GM12878 (cell line): ENCODE results near the gene MORC1.

Source experiments
- CHD4 ChIP-seq: fragments of 200-600 bp; sonication (generic); IDR thresholded peaks from 2 replicates; pipeline ENCODE4 v1.6.1; 2016; ENCODE audit warnings: mild to moderate bottlenecking
- POLR2A ChIP-seq: IDR thresholded peaks from 2 replicates; pipeline ENCODE4 v1.6.1; 2011; ENCODE audit warnings: low read depth, mild to moderate bottlenecking, low read length
- TF ChIP-seq, protein P1 (sequence below), 3 experiments: IDR thresholded peaks in 2 of 3; conservative IDR thresholded peaks in 1 of 3; 2 replicates each; pipeline ENCODE4 v1.5.1; 2011; ENCODE audit warnings: low read depth in 3 of 3, low read length in 3 of 3, mild to moderate bottlenecking in 3 of 3, control low read depth in 2 of 3, moderate library complexity in 2 of 3, inconsistent platforms in 1 of 3, mixed read lengths in 1 of 3; ENCODE audit not compliant: control insufficient read depth in 2 of 3, insufficient read depth in 1 of 3; ENCODE audit errors: extremely low read depth in 1 of 3
- TF ChIP-seq, protein P2 (sequence below): IDR thresholded peaks from 2 replicates; pipeline ENCODE4 v1.6.1; 2012; ENCODE audit warnings: mild to moderate bottlenecking, low read depth, low read length

DNA sequence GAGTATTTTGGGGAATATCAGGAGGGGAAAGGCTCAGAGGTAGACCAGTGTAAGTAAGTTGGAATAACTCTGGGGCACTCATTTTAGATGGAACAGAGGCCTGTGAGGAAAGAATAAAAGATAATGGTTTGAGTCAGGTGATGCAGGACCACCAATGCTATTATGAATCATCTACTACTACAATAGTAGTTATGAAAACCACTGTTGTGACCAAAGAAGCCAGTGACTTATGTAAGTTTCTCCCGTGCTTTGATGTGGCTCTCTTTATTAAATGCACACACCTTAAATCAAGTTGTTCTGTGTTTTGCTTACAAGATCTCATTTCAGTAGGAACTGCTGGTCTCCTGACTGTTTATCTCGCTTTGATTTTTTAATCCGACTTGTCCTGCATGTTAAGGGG is 151.2 kb downstream of the MORC1 start:
- TF ChIP-seq, protein P1, sequence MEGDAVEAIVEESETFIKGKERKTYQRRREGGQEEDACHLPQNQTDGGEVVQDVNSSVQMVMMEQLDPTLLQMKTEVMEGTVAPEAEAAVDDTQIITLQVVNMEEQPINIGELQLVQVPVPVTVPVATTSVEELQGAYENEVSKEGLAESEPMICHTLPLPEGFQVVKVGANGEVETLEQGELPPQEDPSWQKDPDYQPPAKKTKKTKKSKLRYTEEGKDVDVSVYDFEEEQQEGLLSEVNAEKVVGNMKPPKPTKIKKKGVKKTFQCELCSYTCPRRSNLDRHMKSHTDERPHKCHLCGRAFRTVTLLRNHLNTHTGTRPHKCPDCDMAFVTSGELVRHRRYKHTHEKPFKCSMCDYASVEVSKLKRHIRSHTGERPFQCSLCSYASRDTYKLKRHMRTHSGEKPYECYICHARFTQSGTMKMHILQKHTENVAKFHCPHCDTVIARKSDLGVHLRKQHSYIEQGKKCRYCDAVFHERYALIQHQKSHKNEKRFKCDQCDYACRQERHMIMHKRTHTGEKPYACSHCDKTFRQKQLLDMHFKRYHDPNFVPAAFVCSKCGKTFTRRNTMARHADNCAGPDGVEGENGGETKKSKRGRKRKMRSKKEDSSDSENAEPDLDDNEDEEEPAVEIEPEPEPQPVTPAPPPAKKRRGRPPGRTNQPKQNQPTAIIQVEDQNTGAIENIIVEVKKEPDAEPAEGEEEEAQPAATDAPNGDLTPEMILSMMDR (IDR thresholded peaks at IDR 0.05 in 2 of 3, conservative IDR thresholded peaks at IDR 0.05 in 1 of 3; ENCODE audit: control insufficient read depth in 2 of 3, extremely low read depth in 1 of 3, insufficient read depth in 1 of 3, low read depth in 3 of 3, low read length in 3 of 3), result no peak
- TF ChIP-seq POLR2A (no peak), CHD4 (no peak)
- TF ChIP-seq, protein P2, sequence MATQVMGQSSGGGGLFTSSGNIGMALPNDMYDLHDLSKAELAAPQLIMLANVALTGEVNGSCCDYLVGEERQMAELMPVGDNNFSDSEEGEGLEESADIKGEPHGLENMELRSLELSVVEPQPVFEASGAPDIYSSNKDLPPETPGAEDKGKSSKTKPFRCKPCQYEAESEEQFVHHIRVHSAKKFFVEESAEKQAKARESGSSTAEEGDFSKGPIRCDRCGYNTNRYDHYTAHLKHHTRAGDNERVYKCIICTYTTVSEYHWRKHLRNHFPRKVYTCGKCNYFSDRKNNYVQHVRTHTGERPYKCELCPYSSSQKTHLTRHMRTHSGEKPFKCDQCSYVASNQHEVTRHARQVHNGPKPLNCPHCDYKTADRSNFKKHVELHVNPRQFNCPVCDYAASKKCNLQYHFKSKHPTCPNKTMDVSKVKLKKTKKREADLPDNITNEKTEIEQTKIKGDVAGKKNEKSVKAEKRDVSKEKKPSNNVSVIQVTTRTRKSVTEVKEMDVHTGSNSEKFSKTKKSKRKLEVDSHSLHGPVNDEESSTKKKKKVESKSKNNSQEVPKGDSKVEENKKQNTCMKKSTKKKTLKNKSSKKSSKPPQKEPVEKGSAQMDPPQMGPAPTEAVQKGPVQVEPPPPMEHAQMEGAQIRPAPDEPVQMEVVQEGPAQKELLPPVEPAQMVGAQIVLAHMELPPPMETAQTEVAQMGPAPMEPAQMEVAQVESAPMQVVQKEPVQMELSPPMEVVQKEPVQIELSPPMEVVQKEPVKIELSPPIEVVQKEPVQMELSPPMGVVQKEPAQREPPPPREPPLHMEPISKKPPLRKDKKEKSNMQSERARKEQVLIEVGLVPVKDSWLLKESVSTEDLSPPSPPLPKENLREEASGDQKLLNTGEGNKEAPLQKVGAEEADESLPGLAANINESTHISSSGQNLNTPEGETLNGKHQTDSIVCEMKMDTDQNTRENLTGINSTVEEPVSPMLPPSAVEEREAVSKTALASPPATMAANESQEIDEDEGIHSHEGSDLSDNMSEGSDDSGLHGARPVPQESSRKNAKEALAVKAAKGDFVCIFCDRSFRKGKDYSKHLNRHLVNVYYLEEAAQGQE, result no peak
